HL-60 (cell line): ENCODE data around the gene NAP1L4.

Experiments
- DNase-seq, 2 experiments: peaks; one replicate each; pipeline ENCODE4 v3.0.0-alpha.2; 2010 to 2020; ENCODE audit warnings: low read depth in 1 of 2, low spot score in 1 of 2
- H3K27ac ChIP-seq: fragments of 250-450 bp; sonication (Bioruptor Pico); replicated peaks from 2 replicates; pipeline ENCODE4 v1.5.1; 2020; ENCODE audit warnings: mild to moderate bottlenecking, moderate library complexity
- H3K27me3 ChIP-seq: fragments of 250-450 bp; sonication (Bioruptor Pico); 2 replicates; pipeline ENCODE4 v1.5.1; 2021; ENCODE audit warnings: mild to moderate bottlenecking, moderate library complexity; ENCODE audit not compliant: insufficient read depth, poor library complexity, severe bottlenecking
- H3K4me3 ChIP-seq: replicated peaks from 2 replicates; pipeline ENCODE4 v1.5.1; 2011; ENCODE audit warnings: mild to moderate bottlenecking, control low read depth, low read length; ENCODE audit not compliant: insufficient read depth
- CTCF ChIP-seq: IDR thresholded peaks from one replicate; pipeline ENCODE4 v1.5.1; 2011; ENCODE audit warnings: low read length, control low read depth, inconsistent platforms; ENCODE audit not compliant: insufficient read depth
- GABPA ChIP-seq: IDR thresholded peaks from 2 replicates; pipeline ENCODE4 v1.6.1; 2012; ENCODE audit warnings: low read depth
- POLR2AphosphoS5 ChIP-seq: IDR thresholded peaks from 2 replicates; pipeline ENCODE4 v1.6.1; 2012; ENCODE audit warnings: low read depth
- REST ChIP-seq: IDR thresholded peaks from 2 replicates; pipeline ENCODE4 v1.6.1; 2012; ENCODE audit warnings: low read depth; ENCODE audit not compliant: insufficient replicate concordance
- SPI1 ChIP-seq: IDR thresholded peaks from 2 replicates; pipeline ENCODE4 v1.6.1; 2012; ENCODE audit warnings: low read depth, mild to moderate bottlenecking, borderline replicate concordance

NAP1L4 gene

GRCh38 chr11:2952290-2952689 lies 39.8 kb downstream of the NAP1L4 start:
- Histone ChIP-seq H3K27me3 (no peaks in the 10 kb centered on the region), H3K27ac (no peak overlapping the region), H3K4me3 (no peak overlapping the region)
- no peak for DNase-seq
- TF ChIP-seq REST (no peak), POLR2AphosphoS5 (no peak), CTCF (no peak), SPI1 (no peak), GABPA (no peak)

GRCh38 chr11:2951231-2952110 lies 40.7 kb downstream of the NAP1L4 start:
- Histone ChIP-seq H3K27ac (no peak overlapping the region), H3K27me3 (no peaks in the 10 kb centered on the region), H3K4me3 (no peak overlapping the region)
- no peak for TF ChIP-seq SPI1
- TF ChIP-seq GABPA: no peak
- no peak for TF ChIP-seq REST
- TF ChIP-seq POLR2AphosphoS5: no peak
- TF ChIP-seq CTCF: no peak
- DNase-seq: no peak

GRCh38 chr11:2950825-2951224 lies 41.3 kb downstream of the NAP1L4 start:
- DNase-seq: no peak
- TF ChIP-seq GABPA: no peak
- TF ChIP-seq SPI1: no peak
- TF ChIP-seq CTCF: no peak
- TF ChIP-seq POLR2AphosphoS5: no peak
- TF ChIP-seq REST: no peak
- Histone ChIP-seq H3K27ac (no peak overlapping the region), H3K4me3 (no peak overlapping the region), H3K27me3 (no peaks in the 10 kb centered on the region)
